Measurements from ENCODE around the gene TSGA10IP.

TSGA10IP gene

DNA sequence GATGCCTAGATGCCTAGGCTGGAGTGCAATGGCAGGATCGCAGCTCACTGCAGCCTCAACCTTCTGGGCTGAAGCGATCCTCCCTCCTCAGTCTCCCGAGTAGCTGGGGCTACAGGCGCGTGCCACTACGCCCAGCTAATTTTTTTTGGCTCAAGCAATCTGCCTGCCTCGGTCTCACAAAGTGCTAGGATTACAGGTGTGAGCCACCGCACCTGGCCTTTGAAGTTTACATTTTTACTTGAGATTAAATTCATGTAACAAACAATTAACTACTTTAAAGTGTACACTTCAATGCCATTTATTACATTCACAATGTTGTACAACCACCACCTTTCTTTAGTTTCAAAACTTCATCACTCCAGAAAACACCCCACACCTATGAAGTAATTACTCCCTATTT is 41.6 kb upstream of the TSGA10IP start:
- Histone ChIP-seq H3K27ac (ENCODE audit: low read length) (no peak overlapping the region), H3K4me1 (ENCODE audit: insufficient read depth, low read length) (peaks cover 19% of the 10 kb centered on the region), H3K4me2 (ENCODE audit: insufficient read depth, low read length) (no peak overlapping the region), H3K27me3 (ENCODE audit: insufficient read depth, low read length, poor library complexity) (peaks cover 43% of the 10 kb centered on the region), H3K79me2 (ENCODE audit: insufficient read depth, low read length) (no peaks in the 10 kb centered on the region), H3K9me3 (ENCODE audit: insufficient read depth, low read length, severe bottlenecking) (no peaks in the 10 kb centered on the region), H3K4me3 (ENCODE audit: low read depth in 1 of 2, low read length in 2 of 2) (no peak overlapping the region), H2AFZ (ENCODE audit: low read depth, low read length) (no peak overlapping the region), H3K9ac (ENCODE audit: low read depth, low read length) (no peak overlapping the region), H4K20me1 (ENCODE audit: insufficient read depth, low read length) (0 out of 2 replicates have a peak, but pooled peaks cover 5% of the 10 kb centered on the region), H3K36me3 (ENCODE audit: insufficient read depth, low read length) (no peaks in the 10 kb centered on the region)
- no peak for TF ChIP-seq EZH2 (IDR thresholded peaks at IDR 0.05; ENCODE audit: borderline replicate concordance, low read depth, low read length, severe bottlenecking)
- TF ChIP-seq, protein P1, sequence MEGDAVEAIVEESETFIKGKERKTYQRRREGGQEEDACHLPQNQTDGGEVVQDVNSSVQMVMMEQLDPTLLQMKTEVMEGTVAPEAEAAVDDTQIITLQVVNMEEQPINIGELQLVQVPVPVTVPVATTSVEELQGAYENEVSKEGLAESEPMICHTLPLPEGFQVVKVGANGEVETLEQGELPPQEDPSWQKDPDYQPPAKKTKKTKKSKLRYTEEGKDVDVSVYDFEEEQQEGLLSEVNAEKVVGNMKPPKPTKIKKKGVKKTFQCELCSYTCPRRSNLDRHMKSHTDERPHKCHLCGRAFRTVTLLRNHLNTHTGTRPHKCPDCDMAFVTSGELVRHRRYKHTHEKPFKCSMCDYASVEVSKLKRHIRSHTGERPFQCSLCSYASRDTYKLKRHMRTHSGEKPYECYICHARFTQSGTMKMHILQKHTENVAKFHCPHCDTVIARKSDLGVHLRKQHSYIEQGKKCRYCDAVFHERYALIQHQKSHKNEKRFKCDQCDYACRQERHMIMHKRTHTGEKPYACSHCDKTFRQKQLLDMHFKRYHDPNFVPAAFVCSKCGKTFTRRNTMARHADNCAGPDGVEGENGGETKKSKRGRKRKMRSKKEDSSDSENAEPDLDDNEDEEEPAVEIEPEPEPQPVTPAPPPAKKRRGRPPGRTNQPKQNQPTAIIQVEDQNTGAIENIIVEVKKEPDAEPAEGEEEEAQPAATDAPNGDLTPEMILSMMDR (IDR thresholded peaks at IDR 0.05; ENCODE audit: borderline replicate concordance, extremely low read depth, low read length, poor library complexity, severe bottlenecking), result no peak
- DNase-seq (no peak), ATAC-seq (ENCODE audit: insufficient read depth, low read depth) (no peak)

DNA sequence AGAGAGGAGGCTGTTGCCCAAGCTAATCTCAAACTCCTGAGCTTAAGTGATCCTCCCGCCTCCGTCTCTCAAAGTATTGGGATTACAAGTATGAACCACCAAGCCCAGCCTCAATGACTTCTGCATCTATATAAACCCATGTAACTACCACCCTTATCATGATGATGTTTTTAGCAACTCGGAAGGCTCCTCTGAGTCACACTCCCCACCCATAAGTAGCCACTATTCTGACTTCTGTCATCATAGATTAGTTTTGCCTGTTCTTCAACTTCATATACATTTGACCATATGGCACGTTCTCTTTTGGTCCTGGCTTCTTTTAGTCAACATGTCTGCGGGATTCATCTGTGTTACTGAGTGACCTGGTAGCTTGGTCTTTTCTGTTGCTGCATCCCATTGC is 38.7 kb upstream of the TSGA10IP start:
- no peaks in the 10 kb centered on the region for H3K9me3 ChIP-seq (ENCODE audit: insufficient read depth, low read length, severe bottlenecking)
- H3K79me2 ChIP-seq (ENCODE audit: insufficient read depth, low read length), result no peaks in the 10 kb centered on the region
- H3K27me3 ChIP-seq (ENCODE audit: insufficient read depth, low read length, poor library complexity), result peaks cover 14% of the 10 kb centered on the region
- H3K4me3 ChIP-seq (ENCODE audit: low read depth in 1 of 2, low read length in 2 of 2), result no peak overlapping the region
- H2AFZ ChIP-seq (ENCODE audit: low read depth, low read length), result no peak overlapping the region
- no peak overlapping the region for H3K9ac ChIP-seq (ENCODE audit: low read depth, low read length)
- DNase-seq (no peak), ATAC-seq (ENCODE audit: insufficient read depth, low read depth) (no peak)
- H3K36me3 ChIP-seq (ENCODE audit: insufficient read depth, low read length), result no peaks in the 10 kb centered on the region
- H4K20me1 ChIP-seq (ENCODE audit: insufficient read depth, low read length), result no peaks in the 10 kb centered on the region
- no peak overlapping the region for H3K27ac ChIP-seq (ENCODE audit: low read length)
- peaks cover 6% of the 10 kb centered on the region for H3K4me1 ChIP-seq (ENCODE audit: insufficient read depth, low read length)
- no peak overlapping the region for H3K4me2 ChIP-seq (ENCODE audit: insufficient read depth, low read length)
- TF ChIP-seq EZH2 (IDR thresholded peaks at IDR 0.05; ENCODE audit: borderline replicate concordance, low read depth, low read length, severe bottlenecking), result no peak
- TF ChIP-seq, protein P1 (IDR thresholded peaks at IDR 0.05; ENCODE audit: borderline replicate concordance, extremely low read depth, low read length, poor library complexity, severe bottlenecking), result no peak

DNA sequence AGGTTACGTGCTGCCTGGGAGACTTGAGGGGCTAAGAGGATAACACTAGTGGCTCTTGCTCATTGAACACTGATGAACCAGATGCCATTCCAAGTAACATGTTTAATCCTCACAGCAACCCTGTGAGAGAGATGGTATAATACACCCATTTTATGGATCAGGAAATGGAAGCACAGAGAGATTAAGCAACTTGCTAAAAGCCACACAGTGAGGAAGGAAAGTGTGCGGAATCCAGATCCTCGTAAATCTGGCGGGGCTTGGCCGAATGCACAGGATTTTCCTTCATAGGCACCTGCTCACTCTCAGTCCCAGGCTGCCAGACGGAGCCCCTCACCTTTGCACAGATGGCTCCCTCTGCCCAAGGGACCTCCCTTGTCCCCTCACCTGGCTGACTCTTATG is 37.4 kb upstream of the TSGA10IP start:
- Histone ChIP-seq H3K4me2 (ENCODE audit: insufficient read depth, low read length) (no peak overlapping the region), H3K36me3 (ENCODE audit: insufficient read depth, low read length) (no peaks in the 10 kb centered on the region), H3K27ac (ENCODE audit: low read length) (no peak overlapping the region), H3K79me2 (ENCODE audit: insufficient read depth, low read length) (no peaks in the 10 kb centered on the region), H3K9ac (ENCODE audit: low read depth, low read length) (no peak overlapping the region), H3K27me3 (ENCODE audit: insufficient read depth, low read length, poor library complexity) (peaks cover 8% of the 10 kb centered on the region), H3K4me3 (ENCODE audit: low read depth in 1 of 2, low read length in 2 of 2) (no peak overlapping the region), H2AFZ (ENCODE audit: low read depth, low read length) (no peak overlapping the region), H3K4me1 (ENCODE audit: insufficient read depth, low read length) (peaks cover 6% of the 10 kb centered on the region), H3K9me3 (ENCODE audit: insufficient read depth, low read length, severe bottlenecking) (no peaks in the 10 kb centered on the region), H4K20me1 (ENCODE audit: insufficient read depth, low read length) (no peaks in the 10 kb centered on the region)
- DNase-seq (no peak), ATAC-seq (ENCODE audit: insufficient read depth, low read depth) (no peak)
- TF ChIP-seq, protein P1 (IDR thresholded peaks at IDR 0.05; ENCODE audit: borderline replicate concordance, extremely low read depth, low read length, poor library complexity, severe bottlenecking), result no peak
- TF ChIP-seq EZH2 (IDR thresholded peaks at IDR 0.05; ENCODE audit: borderline replicate concordance, low read depth, low read length, severe bottlenecking), result no peak

Data from DND-41 (cell line).